ENCODE data around the gene PHF21B. TPM values are rescaled to one million over a fixed set of nuclear protein-coding genes. Genes with fewer than 3 reads are reported as not detected.

PHF21B gene
- total and polyA plus RNA-seq, 2 of the 8 experiments (the other 6 are each of a cell fraction or from before 2014, with no cell fraction given): 19.3 to 68.1 TPM

DNA sequence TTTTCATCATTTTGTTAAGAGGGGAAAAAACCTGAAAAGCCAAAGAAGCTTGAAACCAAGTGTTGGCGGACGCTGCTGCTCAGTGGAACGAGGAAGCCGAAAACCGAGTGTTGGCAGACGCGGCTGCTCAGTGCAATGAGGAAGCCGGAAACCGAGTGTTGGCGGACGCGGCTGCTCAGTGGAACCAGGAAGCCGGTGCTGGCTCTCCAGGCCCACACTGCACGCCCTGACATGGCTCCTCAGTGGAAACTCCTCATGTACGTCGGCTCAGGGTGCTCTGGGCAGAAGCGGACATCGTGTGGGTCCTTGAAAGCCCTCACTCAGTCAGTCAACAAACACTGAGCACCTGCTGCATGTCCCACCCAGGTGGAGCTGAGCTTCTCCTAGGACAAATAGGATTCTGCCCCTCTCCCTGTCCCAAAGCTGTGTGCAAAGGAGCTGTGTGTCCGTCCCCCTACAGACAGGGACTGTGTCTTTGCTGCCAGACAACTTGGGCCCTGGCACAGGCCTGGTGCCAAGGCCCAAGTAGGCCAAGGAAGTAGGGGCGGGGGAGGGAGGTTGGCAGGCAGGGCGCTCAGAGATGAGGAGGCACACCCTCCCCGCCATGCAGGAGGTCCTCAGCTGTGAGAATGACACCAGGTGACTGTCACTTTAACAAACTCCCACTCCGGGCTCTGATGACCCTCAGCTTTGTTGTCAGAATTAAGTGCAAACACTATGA is 37.3 kb downstream of the PHF21B start (continued):
- TF ChIP-seq, protein P1, sequence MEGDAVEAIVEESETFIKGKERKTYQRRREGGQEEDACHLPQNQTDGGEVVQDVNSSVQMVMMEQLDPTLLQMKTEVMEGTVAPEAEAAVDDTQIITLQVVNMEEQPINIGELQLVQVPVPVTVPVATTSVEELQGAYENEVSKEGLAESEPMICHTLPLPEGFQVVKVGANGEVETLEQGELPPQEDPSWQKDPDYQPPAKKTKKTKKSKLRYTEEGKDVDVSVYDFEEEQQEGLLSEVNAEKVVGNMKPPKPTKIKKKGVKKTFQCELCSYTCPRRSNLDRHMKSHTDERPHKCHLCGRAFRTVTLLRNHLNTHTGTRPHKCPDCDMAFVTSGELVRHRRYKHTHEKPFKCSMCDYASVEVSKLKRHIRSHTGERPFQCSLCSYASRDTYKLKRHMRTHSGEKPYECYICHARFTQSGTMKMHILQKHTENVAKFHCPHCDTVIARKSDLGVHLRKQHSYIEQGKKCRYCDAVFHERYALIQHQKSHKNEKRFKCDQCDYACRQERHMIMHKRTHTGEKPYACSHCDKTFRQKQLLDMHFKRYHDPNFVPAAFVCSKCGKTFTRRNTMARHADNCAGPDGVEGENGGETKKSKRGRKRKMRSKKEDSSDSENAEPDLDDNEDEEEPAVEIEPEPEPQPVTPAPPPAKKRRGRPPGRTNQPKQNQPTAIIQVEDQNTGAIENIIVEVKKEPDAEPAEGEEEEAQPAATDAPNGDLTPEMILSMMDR (IDR thresholded peaks at IDR 0.05; ENCODE audit: control extremely low read depth in 1 of 3, insufficient read depth in 1 of 3, low read depth in 1 of 3, low read length in 3 of 3): no peak
- no peak for TF ChIP-seq HDAC6 (IDR thresholded peaks at IDR 0.05; ENCODE audit: low read depth, low read length)
- TF ChIP-seq POLR2AphosphoS5 (IDR thresholded peaks at IDR 0.05; ENCODE audit: low read depth, low read length): no peak
- TF ChIP-seq TAF1 (IDR thresholded peaks at IDR 0.05; ENCODE audit: low read depth, low read length): no peak
- no peak for TF ChIP-seq SAP30 (IDR thresholded peaks at IDR 0.05; ENCODE audit: insufficient read depth, insufficient replicate concordance, low read length)
- TF ChIP-seq CEBPB (IDR thresholded peaks at IDR 0.05; ENCODE audit: low read depth, low read length): no peak
- TF ChIP-seq, protein P2, sequence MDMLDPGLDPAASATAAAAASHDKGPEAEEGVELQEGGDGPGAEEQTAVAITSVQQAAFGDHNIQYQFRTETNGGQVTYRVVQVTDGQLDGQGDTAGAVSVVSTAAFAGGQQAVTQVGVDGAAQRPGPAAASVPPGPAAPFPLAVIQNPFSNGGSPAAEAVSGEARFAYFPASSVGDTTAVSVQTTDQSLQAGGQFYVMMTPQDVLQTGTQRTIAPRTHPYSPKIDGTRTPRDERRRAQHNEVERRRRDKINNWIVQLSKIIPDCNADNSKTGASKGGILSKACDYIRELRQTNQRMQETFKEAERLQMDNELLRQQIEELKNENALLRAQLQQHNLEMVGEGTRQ (IDR thresholded peaks at IDR 0.05; ENCODE audit: low read length): no peak
- no peak for TF ChIP-seq BRCA1 (IDR thresholded peaks at IDR 0.05; ENCODE audit: low read depth, low read length)
- TF ChIP-seq CBX5 (IDR thresholded peaks at IDR 0.05; ENCODE audit: low read depth, low read length): no peak

All from H1 (cell line).